SK-N-SH (cell line): ENCODE results near the gene BIRC5. TPM values are rescaled to one million over a fixed set of nuclear protein-coding genes. Genes with fewer than 3 reads are reported as not detected.
A peak's percentile ranks its signal among the peaks of the same experiment; 100 is the strongest.

ENCODE experiments used
- CTCF ChIA-PET: fragments of 300-600, 350-600 bp; formaldehyde crosslinking; extraction: SDS; loops from one replicate; lab custom pipeline; 2021; lab: Yijun Ruan, JAX
- POLR2A ChIA-PET: fragments of 350-600 bp; sonication (Branson Sonifier 250); formaldehyde crosslinking; extraction: SDS; loops from one replicate; lab custom pipeline; 2020; ENCODE audit warnings: antibody characterized with exemption, inconsistent platforms; lab: Yijun Ruan, JAX
- DNase-seq: peaks from one replicate; pipeline ENCODE4 v3.0.0; 2012
- H2AFZ ChIP-seq: fragments of 200-600 bp; sonication (generic); 2 replicates; pipeline ENCODE4 v1.8.1; 2016; ENCODE audit warnings: antibody characterized with exemption, mild to moderate bottlenecking, low read depth
- H3F3A ChIP-seq: fragments of 200-600 bp; sonication (generic); replicated peaks from 2 replicates; pipeline ENCODE3; 2016; ENCODE audit warnings: antibody characterized with exemption, mild to moderate bottlenecking; ENCODE audit not compliant: insufficient read depth
- H3K27ac ChIP-seq, 2 experiments: fragments of 200-500 bp in 1 of 2; fragments of 200-600 bp in 1 of 2; sonication (Bioruptor generic) in 1 of 2; sonication (generic), shearing (Covaris generic) in 1 of 2; 2 replicates each; pipeline versions ENCODE4 v1.5.1 to v1.6.1; 2014 to 2016; ENCODE audit warnings: low read depth in 2 of 2, inconsistent platforms in 1 of 2, low read length in 1 of 2, mild to moderate bottlenecking in 1 of 2, mixed read lengths in 1 of 2
- H3K27me3 ChIP-seq: fragments of 200-600 bp; sonication (generic), shearing (Covaris generic); 2 replicates; pipeline ENCODE4 v1.6.1; 2016; ENCODE audit warnings: mixed run types; ENCODE audit not compliant: insufficient read depth
- H3K36me3 ChIP-seq, 2 experiments: fragments of 200-500 bp in 1 of 2; fragments of 200-600 bp in 1 of 2; sonication (Bioruptor generic) in 1 of 2; sonication (generic) in 1 of 2; replicated peaks in 1 of 2; 2 replicates each; pipeline versions ENCODE3 to v1.5.1; 2014 to 2016; ENCODE audit warnings: low read length in 1 of 2, mild to moderate bottlenecking in 1 of 2; ENCODE audit not compliant: insufficient read depth in 2 of 2, control insufficient read depth in 1 of 2
- H3K4me1 ChIP-seq, 2 experiments: fragments of 200-500 bp in 1 of 2; fragments of 200-600 bp in 1 of 2; sonication (Bioruptor generic) in 1 of 2; sonication (generic), shearing (Covaris generic) in 1 of 2; 2 replicates each; pipeline versions ENCODE4 v1.5.1 to v1.6.1; 2014 to 2016; ENCODE audit warnings: low read depth in 1 of 2, low read length in 1 of 2, mixed run types in 1 of 2; ENCODE audit not compliant: insufficient read depth in 2 of 2, control insufficient read depth in 1 of 2
- H3K4me2 ChIP-seq: fragments of 200-600 bp; sonication (generic), shearing (Covaris generic); 2 replicates; pipeline ENCODE4 v1.6.1; 2017; ENCODE audit warnings: mixed run types
- H3K4me3 ChIP-seq, 2 experiments: fragments of 200-500 bp in 1 of 2; fragments of 200-600 bp in 1 of 2; sonication (Bioruptor generic) in 1 of 2; sonication (generic), shearing (Covaris generic) in 1 of 2; 2 replicates each; pipeline versions ENCODE4 v1.5.1 to v1.8.1; 2014 to 2016; ENCODE audit warnings: low read depth in 2 of 2, inconsistent platforms in 1 of 2, low read length in 1 of 2, mild to moderate bottlenecking in 1 of 2, mixed read lengths in 1 of 2, moderate library complexity in 1 of 2
- H3K79me2 ChIP-seq: fragments of 200-600 bp; sonication (generic); 2 replicates; pipeline ENCODE4 v1.8.1; 2017; ENCODE audit warnings: mild to moderate bottlenecking; ENCODE audit not compliant: insufficient read depth
- H3K9ac ChIP-seq: fragments of 200-600 bp; sonication (generic); 2 replicates; pipeline ENCODE4 v1.6.1; 2017; ENCODE audit warnings: mixed run types
- H3K9me2 ChIP-seq: fragments of 200-600 bp; sonication (generic); 2 replicates; pipeline ENCODE4 v1.6.1; 2017; ENCODE audit warnings: mixed run types
- H3K9me3 ChIP-seq: fragments of 200-600 bp; sonication (generic); 2 replicates; pipeline ENCODE4 v1.6.1; 2017; ENCODE audit warnings: mixed run types, mild to moderate bottlenecking, moderate library complexity
- H4K20me1 ChIP-seq: fragments of 200-600 bp; sonication (generic); 2 replicates; pipeline ENCODE4 v1.6.1; 2017; ENCODE audit warnings: mild to moderate bottlenecking, mixed run types; ENCODE audit not compliant: insufficient read depth
- CTCF ChIP-seq: fragments of 200-600 bp; sonication (generic); IDR thresholded peaks from 2 replicates; pipeline ENCODE4 v1.6.1; 2017; ENCODE audit warnings: antibody characterized with exemption, mild to moderate bottlenecking, moderate library complexity
- ELF1 ChIP-seq: IDR thresholded peaks from 2 replicates; pipeline ENCODE4 v1.4.0; 2012
- FOSL2 ChIP-seq: IDR thresholded peaks from 2 replicates; pipeline ENCODE4 v1.4.0; 2012; ENCODE audit warnings: low read depth, mild to moderate bottlenecking, moderate library complexity, borderline replicate concordance
- GABPA ChIP-seq: IDR thresholded peaks from 2 replicates; pipeline ENCODE4 v1.4.0; 2012; ENCODE audit warnings: low read depth, mild to moderate bottlenecking
- MAX ChIP-seq: IDR thresholded peaks from 2 replicates; pipeline ENCODE4 v1.4.0; 2012; ENCODE audit warnings: low read depth
- MXI1 ChIP-seq: IDR thresholded peaks from 2 replicates; pipeline ENCODE4 v1.6.1; 2012; ENCODE audit warnings: mild to moderate bottlenecking, low read depth, low read length, improper control_type of control experiment
- RAD21 ChIP-seq: IDR thresholded peaks from 2 replicates; pipeline ENCODE4 v1.6.1; 2012; ENCODE audit warnings: mild to moderate bottlenecking, low read length
- SMC3 ChIP-seq: IDR thresholded peaks from 2 replicates; pipeline ENCODE4 v1.6.1; 2012; ENCODE audit warnings: low read depth, low read length, improper control_type of control experiment
- WGBS: methylation state at CpG from one replicate; pipeline ENCODE4 v1.1.6; 2017; ENCODE audit warnings: low lambda C conversion rate; 5-methylcytosine and 5-hydroxymethylcytosine counted together
- polyA plus RNA-seq, 3 experiments: library from polyadenylated mRNA; depleted of rRNA; stranded (reverse); fragments of >200 nt; gene quantifications; 2 replicates each; pipeline ENCODE4 v1.2.3, GENCODE V29; 2012

The BIRC5 gene
- polyA plus RNA-seq, 1 of the 3 experiments (the other 2 are of a cell fraction): 31.4 TPM

GRCh38 chr17:78176548-78177025 is 37.5 kb upstream of the BIRC5 start:
- WGBS: 58% methylated on average over 14 of the region's 14 CpGs
- Histone ChIP-seq H3K4me1 (peaks cover 5 to 8% of the 10 kb centered on the region in 2 experiments; a peak in 2 of 4 replicates), H3K9me2 (no peaks in the 10 kb centered on the region), H3K4me2 (no peak overlapping the region)
- peak; percentile 90 for DNase-seq
- CTCF ChIA-PET: interaction anchor here (0.6 to 8.3 kb wide), 47 partner anchors 9 to 749 kb away, joined by 3 to 131 read pairs (median 5); partner anchors contain the start of genes AFMID, C17orf99, TK1 and TMC6
- peak; percentile 93 for TF ChIP-seq CTCF
- peak; percentile 89 for TF ChIP-seq SMC3
- peak; percentile 41; the same call in 1 of the 2 replicates for TF ChIP-seq MXI1
- peak; percentile 74 for TF ChIP-seq RAD21
- TF ChIP-seq ELF1: no peak
- TF ChIP-seq, all 33 proteins: peak for 4
- Histone ChIP-seq H3F3A (peaks cover 6% of the 10 kb centered on the region), H3K9me3 (no peaks in the 10 kb centered on the region), H3K36me3 (peaks cover 0 to 16% of the 10 kb centered on the region in 2 experiments), H3K79me2 (no peaks in the 10 kb centered on the region; the same call in 1 of the 2 replicates), H3K4me3 (peak overlapping the region in 1 of 2 experiments; percentile 25; a peak in 1 of 4 replicates), H3K9ac (no peak overlapping the region), H2AFZ (no peak overlapping the region), H3K27me3 (no peaks in the 10 kb centered on the region), H3K27ac (no peak overlapping the region), H4K20me1 (no peaks in the 10 kb centered on the region)
- POLR2A ChIA-PET: interaction anchor here (0.5 to 1.3 kb wide), 4 partner anchors 13 to 85 kb away, joined by 3 to 5 read pairs (median 4); no protein-coding TSS in a partner anchor

- H3K9ac ChIP-seq: no peak overlapping the region
- no peak overlapping the region for H3K4me3 ChIP-seq
- ChIA-PET POLR2A (no interaction called here), CTCF (interaction anchor here (1.0 to 1.7 kb wide), 5 partner anchors 10 to 94 kb away, joined by 3 to 7 read pairs (median 4); no protein-coding TSS in a partner anchor)
- no peaks in the 10 kb centered on the region for H4K20me1 ChIP-seq
- H3K9me2 ChIP-seq: no peaks in the 10 kb centered on the region
- H2AFZ ChIP-seq: no peak overlapping the region
- 87% methylated on average over 16 of the region's 17 CpGs for WGBS
- no peaks in the 10 kb centered on the region for H3K9me3 ChIP-seq
- no peak overlapping the region for H3K4me2 ChIP-seq
- peaks cover 14% of the 10 kb centered on the region; the same call in 1 of the 2 replicates for H3K79me2 ChIP-seq
- TF ChIP-seq SMC3 (no peak), MAX (0 out of 2 replicates have a peak, but pooled peaks have one; percentile 11), FOSL2 (0 out of 2 replicates have a peak, but pooled peaks have one; percentile 18)
- H3F3A ChIP-seq: no peaks in the 10 kb centered on the region
- no peak for DNase-seq
- no peaks in the 10 kb centered on the region for H3K27me3 ChIP-seq
- H3K36me3 ChIP-seq: no peaks in the 10 kb centered on the region
- no peak overlapping the region for H3K27ac ChIP-seq
- H3K4me1 ChIP-seq: peaks cover 0 to 5% of the 10 kb centered on the region in 2 experiments; a peak in 1 of 4 replicates
Observed at GRCh38 chr17:78179372-78179771, 34.7 kb upstream of the BIRC5 start.

GRCh38 chr17:78180083-78180482 is 34.0 kb upstream of the BIRC5 start:
- no peak overlapping the region for H3K4me3 ChIP-seq
- POLR2A ChIA-PET: no interaction called here

More at GRCh38 chr17:78180083-78180482, 34.0 kb upstream of the BIRC5 start:
- H3K4me1 ChIP-seq: peaks cover 0 to 7% of the 10 kb centered on the region in 2 experiments; a peak in 1 of 4 replicates
- no peak overlapping the region for H3K27ac ChIP-seq
- no peak overlapping the region for H3K4me2 ChIP-seq
- no peaks in the 10 kb centered on the region for H3F3A ChIP-seq
- peaks cover 5% of the 10 kb centered on the region; the same call in 1 of the 2 replicates for H4K20me1 ChIP-seq
- H3K36me3 ChIP-seq: no peaks in the 10 kb centered on the region
- H3K9ac ChIP-seq: no peak overlapping the region
- peaks cover 20% of the 10 kb centered on the region for H3K79me2 ChIP-seq
- WGBS: 91% methylated on average over 14 of the region's 14 CpGs
- no peak for DNase-seq
- no peak overlapping the region for H2AFZ ChIP-seq
- 0 out of 2 replicates have a peak, but pooled peaks have one; percentile 1 for TF ChIP-seq MAX
- no peak for TF ChIP-seq GABPA
- TF ChIP-seq, all 33 proteins: peak for 1
- no peaks in the 10 kb centered on the region for H3K9me2 ChIP-seq
- H3K27me3 ChIP-seq: no peaks in the 10 kb centered on the region
- no peaks in the 10 kb centered on the region for H3K9me3 ChIP-seq
- CTCF ChIA-PET: interaction anchor here (1.4 to 4.8 kb wide), 3 partner anchors 10 to 70 kb away, joined by 4 to 25 read pairs (median 7); no protein-coding TSS in a partner anchor
